T1000 (cell line): Measurements from ENCODE around the gene EXOSC9.

Experiments
- DNase-seq: peaks from one replicate; lab custom pipeline; 2025; ENCODE audit warnings: mixed read lengths; lab: John Stamatoyannopoulos, UW

EXOSC9 gene

DNA sequence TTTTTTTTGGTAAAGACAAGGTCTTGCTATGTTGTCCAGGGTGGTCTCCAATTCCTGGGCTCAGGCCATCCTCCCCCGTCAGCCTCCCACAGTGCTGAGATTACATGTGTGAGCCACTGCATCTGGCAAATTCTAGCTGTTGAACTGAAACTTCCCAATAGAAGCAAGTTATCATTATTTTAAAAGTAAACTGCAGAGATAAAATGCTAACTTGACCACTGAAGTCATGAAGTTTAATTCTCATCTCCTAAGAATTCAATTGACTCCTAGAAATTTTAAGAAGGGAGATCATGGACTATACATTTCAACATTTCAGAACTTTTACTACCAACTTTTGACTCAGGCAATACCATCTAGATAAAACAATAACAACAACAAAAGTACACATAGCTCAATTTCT, 11.7 kb upstream of the EXOSC9 start:
- no peak for DNase-seq

DNA sequence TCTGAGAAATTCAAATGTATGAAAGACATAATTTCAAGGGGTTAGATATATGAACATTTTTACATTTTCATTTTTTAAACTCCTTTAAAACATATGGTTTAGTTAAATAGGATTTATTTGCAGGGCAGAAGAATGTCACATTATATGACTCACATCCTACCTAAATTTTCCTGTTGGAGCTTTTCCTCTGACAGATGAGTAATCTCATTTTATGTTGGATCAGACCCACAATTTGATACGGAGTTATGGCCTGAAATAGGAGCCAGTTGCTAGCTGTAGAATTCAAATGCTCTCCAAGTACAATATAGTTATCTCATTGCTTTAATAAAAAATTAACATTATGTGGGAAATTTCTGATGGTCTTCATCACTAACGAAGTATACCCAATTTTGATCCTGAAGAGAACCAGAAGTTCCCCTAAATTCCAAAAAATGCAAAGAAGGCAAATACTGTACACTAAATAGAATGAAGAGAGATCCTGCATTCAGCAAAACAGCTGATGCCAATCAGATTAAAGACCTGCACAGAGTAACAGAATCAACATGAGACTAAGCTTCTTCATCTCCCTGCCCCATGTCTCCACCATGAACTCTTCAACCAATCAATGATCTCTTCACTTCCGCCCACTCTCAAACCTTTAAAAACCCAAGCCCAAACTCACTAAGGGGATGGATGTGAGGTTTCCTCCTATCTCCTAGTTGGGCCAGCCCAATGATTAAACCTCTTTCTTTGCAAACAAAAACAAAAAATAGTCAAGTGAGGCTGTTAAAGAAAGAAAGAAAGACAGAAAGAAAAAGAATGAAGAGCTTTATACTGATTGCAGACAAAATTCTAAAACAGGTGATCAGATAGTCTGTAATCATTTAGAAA, 10.9 kb upstream of the EXOSC9 start:
- no peak for DNase-seq

- DNase-seq = no peak
Observed at GRCh38 chr4:121790976-121791375, 10.1 kb upstream of the EXOSC9 start.

GRCh38 chr4:121791481-121791880, 9.6 kb upstream of the EXOSC9 start:
- peak; percentile 9 for DNase-seq

DNA sequence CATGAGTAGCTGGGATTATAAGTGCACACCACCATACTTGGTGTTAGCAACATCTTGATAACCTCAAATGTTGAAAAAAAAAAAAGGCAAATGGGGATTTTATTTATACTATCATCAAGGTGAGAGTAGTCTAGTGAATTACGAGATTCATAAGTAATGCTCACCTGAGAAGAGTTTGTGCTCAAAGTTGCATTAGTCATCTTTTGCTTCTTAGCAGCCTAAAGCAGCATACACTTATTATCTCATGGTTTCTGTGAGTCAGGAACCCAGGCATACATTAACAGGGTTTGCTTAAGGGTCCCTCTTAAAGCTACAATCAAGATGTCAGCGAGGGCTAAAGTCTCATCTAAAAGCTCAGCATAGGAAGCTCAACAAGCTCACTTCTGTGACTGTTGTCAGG, 8.2 kb upstream of the EXOSC9 start:
- DNase-seq = no peak

DNA sequence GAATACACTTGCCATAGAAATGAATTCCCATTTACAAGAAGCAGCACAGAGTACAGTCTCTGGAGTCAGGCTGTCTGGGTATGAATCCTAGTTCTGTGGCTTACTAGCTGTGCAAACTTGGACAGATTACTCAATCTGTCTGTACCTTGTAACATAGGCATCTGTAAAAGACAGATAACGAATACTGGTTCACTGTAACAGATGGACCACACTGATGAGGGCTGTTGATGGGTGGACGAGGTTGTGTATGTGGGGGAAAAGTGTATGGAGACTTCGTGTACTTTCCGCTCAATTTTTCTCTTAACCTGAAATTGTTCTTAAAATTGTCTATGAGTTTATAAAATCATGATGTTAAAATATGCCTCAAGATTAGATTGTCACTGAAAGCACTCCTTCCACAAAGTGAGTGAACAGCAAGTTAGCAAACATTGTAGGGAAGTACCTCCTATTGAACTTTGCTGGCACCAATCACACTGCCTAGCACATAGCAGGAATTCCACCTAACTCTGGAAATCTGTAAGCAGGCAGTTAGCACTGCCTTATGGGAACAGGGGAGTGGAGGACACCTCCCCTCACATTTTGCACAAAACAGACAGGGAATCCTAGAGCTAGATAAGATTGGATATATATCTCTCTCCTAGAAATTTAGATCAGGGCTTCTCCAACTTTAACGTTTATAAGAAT, 6.5 kb upstream of the EXOSC9 start:
- DNase-seq = no peak

DNA sequence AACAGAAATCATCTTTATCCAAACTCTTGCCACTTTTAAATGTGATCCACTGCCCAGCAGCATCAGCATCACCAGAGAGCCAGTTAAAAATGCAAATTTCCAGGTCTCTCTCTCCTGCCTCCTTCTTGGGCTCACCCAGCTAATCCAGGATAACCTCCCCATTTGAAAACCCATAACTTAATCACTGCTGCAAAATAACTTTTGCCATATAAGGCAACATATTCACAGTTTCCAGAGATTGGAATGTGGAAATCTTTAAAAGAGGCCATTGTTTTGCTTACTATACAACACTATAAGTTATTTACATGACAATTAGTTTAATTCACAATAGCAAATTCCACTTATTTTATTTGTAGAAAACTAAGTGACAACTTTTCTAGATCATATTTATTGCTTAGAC, 4.8 kb upstream of the EXOSC9 start:
- no peak for DNase-seq

DNA sequence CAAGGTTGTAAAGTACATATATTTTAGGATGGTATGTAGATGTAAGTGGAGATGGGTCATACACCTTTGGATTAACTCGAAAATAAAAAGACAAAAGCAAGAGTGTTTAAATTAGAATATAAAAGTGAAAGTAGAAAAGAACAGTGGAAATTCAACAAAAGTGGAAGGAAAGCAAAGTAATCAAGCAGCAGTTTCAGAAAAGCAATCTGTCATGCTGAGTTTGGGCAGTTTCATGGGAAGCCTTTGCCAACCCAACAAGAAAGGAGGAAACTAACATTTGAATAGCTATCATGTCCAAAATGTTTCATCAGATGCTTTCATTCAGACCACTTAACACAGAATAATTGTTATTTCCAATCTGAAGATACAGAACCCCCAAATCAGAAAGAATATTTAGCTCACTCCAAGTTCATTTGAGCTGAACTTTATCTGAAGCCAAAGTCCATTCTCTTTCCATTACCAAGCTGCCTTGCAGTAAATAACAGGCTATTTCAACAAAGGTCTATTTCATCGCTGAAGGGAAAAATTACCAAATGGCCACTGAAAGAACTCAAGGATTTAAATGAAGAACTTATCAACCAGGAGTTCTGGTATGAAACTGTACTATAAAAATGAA, 1.8 kb upstream of the EXOSC9 start:
- DNase-seq = no peak

DNA sequence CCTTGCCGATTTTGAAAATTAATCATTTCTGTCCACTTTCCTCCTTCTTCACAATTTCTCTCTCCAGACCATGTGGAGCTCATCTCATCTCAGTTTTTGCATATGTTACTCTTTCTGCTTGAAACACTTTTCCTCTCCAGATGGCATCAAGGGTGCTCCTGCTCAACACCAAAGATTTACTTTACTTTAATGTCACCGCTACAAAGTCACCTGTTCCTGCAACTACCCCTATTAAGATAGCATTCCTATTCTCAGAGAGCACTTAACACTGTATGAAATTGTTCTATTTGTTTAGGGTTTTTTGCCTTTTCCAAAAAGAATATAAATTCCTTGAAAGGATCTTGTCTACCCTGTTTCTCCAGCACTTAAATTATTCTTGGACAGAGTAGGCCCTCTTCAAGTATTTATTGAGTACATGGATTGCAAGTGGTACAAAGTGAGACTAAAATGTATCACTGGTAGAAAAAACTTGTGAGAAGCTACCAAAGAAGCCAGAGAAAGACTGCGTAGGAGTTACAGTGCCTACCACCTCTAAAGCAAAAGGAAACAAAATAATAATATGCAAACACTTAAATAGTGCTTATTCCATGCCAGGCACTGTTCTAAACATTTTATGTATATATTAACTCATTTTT, 1.1 kb upstream of the EXOSC9 start:
- DNase-seq = no peak

GRCh38 chr4:121800638-121800960, 524 bp upstream of the EXOSC9 start:
- DNase-seq = no peak

DNA sequence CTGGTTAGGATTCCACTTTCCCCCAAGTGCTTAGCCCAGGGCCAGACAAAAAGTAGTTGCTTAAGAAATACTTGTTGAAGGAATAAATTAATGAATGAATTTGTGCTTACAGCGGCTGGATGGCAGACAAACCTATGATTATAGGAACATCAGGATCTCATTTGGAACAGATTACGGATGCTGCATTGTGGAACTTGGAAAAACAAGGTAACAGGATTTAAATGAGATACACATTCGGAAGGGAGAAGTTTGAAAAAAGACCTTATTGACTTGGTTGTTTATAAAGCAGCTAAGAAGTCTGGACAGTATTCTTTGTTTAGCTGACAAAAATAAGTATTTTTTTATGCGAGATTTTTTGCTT, 572 bp downstream of the EXOSC9 start:
- no peak for DNase-seq

GRCh38 chr4:121806411-121806810, 5.3 kb downstream of the EXOSC9 start:
- no peak for DNase-seq

GRCh38 chr4:121811122-121811521, 10.0 kb downstream of the EXOSC9 start:
- no peak for DNase-seq

DNA sequence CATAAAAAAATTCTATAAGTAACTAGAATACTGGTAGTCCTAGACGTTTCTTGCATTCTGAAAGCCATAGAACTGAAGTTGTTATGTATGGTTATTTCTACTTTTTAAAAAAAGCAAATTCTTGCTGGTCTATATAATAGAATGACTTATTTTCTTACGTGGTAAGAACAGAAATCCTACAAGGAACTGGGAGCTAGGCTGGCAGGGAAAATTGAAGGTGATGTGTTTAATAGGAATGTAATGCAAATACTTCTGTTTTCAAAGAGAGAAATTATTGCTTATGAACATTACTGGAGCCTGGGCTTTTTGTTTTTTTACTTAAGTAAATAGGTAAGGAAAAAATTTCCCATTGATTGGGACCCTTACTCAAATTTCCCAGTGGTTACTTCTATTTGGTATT, 13.6 kb downstream of the EXOSC9 start:
- DNase-seq = no peak

GRCh38 chr4:121817006-121817405, 15.9 kb downstream of the EXOSC9 start:
- no peak for DNase-seq

GRCh38 chr4:121817701-121818100, 16.6 kb downstream of the EXOSC9 start:
- DNase-seq = no peak

DNA sequence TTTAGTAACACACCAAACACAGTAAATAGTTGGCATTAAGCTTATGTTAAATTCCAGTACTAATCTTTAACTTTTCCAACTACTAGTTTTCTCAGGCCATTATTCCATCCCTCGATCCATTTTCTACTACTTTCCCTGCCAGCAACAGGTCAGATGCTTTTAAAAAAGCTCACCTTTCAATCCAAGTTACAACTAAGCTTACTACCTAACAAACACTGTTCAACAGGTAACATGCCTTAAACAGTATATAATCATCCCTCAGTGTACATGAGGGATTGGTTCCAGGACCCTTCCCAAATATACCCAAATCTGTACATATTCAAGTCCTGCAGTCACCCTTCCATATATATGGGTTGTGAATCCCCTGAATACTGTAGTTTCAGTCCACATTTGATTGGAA, 17.1 kb downstream of the EXOSC9 start:
- DNase-seq = no peak

DNA sequence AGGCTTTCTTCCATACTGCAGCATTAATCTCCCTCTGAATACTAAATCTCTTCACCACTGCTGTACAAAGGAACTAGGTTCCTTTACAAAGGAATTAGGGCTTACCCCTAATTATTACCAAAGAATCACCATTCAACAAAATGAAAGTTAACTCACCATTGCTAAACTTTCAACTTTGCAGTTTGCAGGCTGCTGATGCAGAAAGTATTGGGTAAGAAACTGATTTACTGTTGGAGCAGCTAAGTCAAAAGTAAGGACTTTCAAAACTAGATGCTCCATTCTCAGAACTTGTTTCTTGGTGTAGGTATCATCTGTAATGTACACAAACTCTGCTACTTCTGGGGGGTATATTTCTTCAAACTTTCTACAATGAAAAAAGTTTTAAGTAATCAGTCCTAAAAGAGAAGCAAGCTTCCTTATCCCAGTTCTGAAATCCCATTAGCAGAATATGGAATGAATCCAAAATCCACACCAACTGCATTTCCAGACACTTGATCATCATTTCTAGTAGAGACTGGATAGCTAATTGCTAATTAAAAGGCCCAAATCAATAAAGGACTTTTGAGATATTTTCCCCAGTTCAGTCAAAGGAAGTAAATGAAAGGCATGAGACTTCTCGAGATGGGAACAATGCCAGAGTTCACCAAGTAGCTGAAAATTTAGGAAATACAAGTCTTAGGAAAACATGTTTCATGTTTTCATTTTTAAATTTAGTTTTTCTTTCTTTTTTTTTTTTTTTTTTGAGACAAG, 18.3 kb downstream of the EXOSC9 start:
- DNase-seq = no peak

DNA sequence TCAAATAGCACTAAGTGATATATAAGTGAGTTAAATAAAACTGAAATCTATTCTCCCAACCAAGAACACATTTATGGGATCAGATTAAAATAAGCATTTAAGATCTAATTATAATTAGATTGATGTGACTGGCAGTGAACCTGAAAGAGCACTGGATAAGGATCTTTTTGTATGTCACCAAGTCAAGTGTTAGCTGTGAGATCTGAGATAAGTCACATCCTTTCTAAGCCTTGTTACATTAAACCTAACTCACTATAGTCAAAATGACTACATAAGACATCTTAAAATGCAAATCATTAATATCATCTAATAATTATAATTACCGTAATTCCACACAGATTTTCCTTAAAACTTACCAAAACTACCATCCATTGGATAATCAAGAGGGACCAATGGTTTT, 20.9 kb downstream of the EXOSC9 start:
- no peak for DNase-seq

DNA sequence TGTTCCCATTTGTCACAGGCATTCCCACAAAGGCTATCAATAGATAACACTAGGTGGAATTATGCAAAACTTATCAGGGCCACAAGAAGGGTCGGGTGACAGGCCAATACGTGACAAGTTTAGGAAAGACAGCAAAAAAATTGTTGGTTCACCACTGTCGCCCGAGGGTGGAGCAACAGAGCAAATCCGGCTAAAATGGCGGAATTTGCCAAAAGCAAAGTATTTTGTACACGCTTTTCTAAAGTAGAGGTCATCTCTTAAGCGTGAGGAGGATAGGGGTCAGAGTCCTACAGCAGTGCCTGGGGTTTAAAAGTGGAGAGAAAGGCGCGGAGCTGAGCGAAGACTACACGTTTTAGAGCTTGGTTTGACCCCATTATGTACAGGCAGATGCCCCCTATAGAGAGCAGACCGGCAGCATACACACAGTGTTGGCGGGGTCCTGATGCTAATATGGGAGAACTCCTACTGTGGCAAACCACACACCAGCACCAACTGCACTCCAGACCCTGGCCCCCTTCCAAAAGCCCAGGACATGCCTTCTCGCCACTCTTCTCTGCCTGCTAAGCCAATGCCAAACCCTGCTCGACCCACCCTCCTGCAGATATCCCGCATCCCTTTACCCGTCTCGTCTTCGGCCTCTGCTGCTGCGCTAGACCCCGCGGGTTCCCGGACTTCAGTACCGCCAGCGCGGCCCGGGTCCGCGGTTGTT, 21.8 kb downstream of the EXOSC9 start:
- no peak for DNase-seq

DNA sequence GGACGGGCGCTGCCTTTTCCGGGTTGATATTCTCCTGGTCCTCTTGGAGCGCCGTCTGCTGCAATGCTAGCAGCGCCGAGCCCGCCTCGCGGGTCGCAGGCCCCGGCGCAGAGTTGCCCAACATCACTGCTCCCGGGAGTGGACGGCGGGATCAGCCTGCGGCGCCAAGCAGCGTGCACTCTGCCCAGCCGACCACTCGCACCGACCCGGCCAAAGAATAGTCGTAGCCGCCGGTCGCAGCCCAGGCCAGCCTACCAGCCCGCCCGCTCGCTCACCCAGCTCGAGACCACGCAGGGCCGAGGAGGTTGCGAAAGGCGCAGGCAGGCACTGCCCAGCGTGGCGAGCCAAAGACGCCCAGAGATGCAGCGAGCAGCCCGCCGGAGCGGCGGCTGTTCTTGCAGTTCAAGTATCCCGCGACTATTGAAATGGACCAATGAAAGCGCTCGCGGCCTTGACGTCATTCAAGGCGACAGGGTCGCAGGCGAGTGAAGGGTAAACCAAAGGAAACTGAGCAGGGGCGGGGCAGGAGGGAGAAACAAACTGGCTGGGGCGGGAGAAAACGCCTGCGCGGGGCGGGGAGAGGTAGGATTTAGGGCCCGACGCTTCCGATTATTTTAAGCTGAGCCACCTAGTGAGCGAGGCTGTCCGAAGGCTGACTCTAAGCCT, 22.5 kb downstream of the EXOSC9 start, which contains the start of gene CCNA2:
CCNA2 (minus strand) TSS at position 379 of the 666 bp plus-strand sequence; CDS start at position 124, 255 bp downstream.
- DNase-seq = peak; percentile 94
